ENCODE measurements around the gene STK38L.

The STK38L gene

GRCh38 chr12:27292718-27293117 lies 48.6 kb downstream of the STK38L start:
- H3K4me3 ChIP-seq (ENCODE audit: low read depth, low read length): no peak overlapping the region
- in situ Hi-C loops (cut with HindIII; ENCODE audit: low sequenced_read_pairs): no loop called here
- DNase-seq (ENCODE audit: low read depth, low spot score): no peak
- TF ChIP-seq CTCF (IDR thresholded peaks at IDR 0.05; ENCODE audit: low read depth, low read length): no peak

- DNase-seq (ENCODE audit: low read depth, low spot score): peak; percentile 75
- in situ Hi-C loops (cut with HindIII; ENCODE audit: low sequenced_read_pairs): no loop called here
- no peak overlapping the region for H3K4me3 ChIP-seq (ENCODE audit: low read depth, low read length)
- TF ChIP-seq CTCF (IDR thresholded peaks at IDR 0.05; ENCODE audit: low read depth, low read length): no peak
These were observed 49.4 kb downstream of the STK38L start for GRCh38 chr12:27293463-27293862.

- in situ Hi-C loops (cut with HindIII; ENCODE audit: low sequenced_read_pairs): no loop called here
- no peak overlapping the region for H3K4me3 ChIP-seq (ENCODE audit: low read depth, low read length)
- no peak for TF ChIP-seq CTCF (IDR thresholded peaks at IDR 0.05; ENCODE audit: low read depth, low read length)
- DNase-seq (ENCODE audit: low read depth, low spot score): no peak
These were observed 52.6 kb downstream of the STK38L start for GRCh38 chr12:27296674-27297073.

- DNase-seq (ENCODE audit: low read depth, low spot score): no peak
- in situ Hi-C loops (cut with HindIII; ENCODE audit: low sequenced_read_pairs): no loop called here
- H3K4me3 ChIP-seq (ENCODE audit: low read depth, low read length): no peak overlapping the region
- no peak for TF ChIP-seq CTCF (IDR thresholded peaks at IDR 0.05; ENCODE audit: low read depth, low read length)
These were observed 53.5 kb downstream of the STK38L start for GRCh38 chr12:27297566-27297965.

- H3K4me3 ChIP-seq (ENCODE audit: low read depth, low read length): no peak overlapping the region
- in situ Hi-C loops (cut with HindIII; ENCODE audit: low sequenced_read_pairs): no loop called here
- DNase-seq (ENCODE audit: low read depth, low spot score): no peak
- no peak for TF ChIP-seq CTCF (IDR thresholded peaks at IDR 0.05; ENCODE audit: low read depth, low read length)
These were observed 55.0 kb downstream of the STK38L start for GRCh38 chr12:27299102-27299501.

- in situ Hi-C loops (cut with HindIII; ENCODE audit: low sequenced_read_pairs): no loop called here
- DNase-seq (ENCODE audit: low read depth, low spot score): no peak
- TF ChIP-seq CTCF (IDR thresholded peaks at IDR 0.05; ENCODE audit: low read depth, low read length): no peak
- H3K4me3 ChIP-seq (ENCODE audit: low read depth, low read length): no peak overlapping the region
These were observed 56.1 kb downstream of the STK38L start for GRCh38 chr12:27300226-27300625.
